NCI-H446 treated with DMSO at 0.1 percent for 48 hours (cell line): ENCODE data around the gene SYCP2L.
"Not testable (repeated sequence)": the region's sequence is repeated elsewhere in the genome, so short reads cannot be mapped to it uniquely, and the experiment has no call there.

Experiments used
- DNase-seq: peaks from one replicate; lab custom pipeline; 2025; lab: John Stamatoyannopoulos, UW

Gene SYCP2L

DNA sequence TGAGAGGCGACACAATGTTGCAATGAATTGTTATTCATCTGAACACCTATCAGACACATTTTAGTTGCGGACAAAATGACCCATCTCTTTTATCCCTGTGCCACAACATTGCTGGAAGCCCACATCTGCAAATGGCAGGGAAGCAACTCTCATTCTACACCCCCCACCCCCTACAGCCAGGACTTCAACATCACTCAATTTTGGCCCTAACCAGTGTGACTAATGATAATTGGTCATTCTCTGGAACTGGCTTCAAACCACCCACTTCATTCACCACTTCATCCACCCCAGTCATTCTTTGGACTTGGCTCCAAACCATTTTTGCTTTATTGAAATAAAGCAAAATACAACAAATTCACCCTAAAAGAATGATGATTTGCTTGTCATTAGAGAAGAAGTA is 6.5 kb upstream of the SYCP2L start:
- DNase-seq: no peak

DNA sequence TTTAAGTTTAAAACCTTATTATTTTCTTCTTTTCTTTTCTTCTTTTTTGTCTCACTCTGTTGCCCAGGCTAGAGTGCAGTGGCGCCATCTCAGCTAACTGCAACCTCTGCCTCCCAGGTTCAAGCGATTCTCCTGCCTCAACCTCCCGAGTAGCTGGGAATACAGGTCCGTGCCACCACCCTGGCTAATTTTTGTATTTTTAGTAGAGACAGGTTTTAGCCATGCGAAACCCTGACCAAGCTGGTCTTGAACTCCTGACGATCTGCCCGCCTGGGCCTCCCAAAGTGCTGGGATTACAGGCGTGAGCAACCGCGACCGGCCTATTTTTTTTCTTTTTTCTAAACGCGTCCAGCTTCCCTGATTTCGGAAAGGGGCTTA is 4.6 kb upstream of the SYCP2L start:
- not testable (repeated sequence) for DNase-seq

- no peak for DNase-seq
Observed at GRCh38 chr6:10882657-10883171, 4.1 kb upstream of the SYCP2L start.

DNA sequence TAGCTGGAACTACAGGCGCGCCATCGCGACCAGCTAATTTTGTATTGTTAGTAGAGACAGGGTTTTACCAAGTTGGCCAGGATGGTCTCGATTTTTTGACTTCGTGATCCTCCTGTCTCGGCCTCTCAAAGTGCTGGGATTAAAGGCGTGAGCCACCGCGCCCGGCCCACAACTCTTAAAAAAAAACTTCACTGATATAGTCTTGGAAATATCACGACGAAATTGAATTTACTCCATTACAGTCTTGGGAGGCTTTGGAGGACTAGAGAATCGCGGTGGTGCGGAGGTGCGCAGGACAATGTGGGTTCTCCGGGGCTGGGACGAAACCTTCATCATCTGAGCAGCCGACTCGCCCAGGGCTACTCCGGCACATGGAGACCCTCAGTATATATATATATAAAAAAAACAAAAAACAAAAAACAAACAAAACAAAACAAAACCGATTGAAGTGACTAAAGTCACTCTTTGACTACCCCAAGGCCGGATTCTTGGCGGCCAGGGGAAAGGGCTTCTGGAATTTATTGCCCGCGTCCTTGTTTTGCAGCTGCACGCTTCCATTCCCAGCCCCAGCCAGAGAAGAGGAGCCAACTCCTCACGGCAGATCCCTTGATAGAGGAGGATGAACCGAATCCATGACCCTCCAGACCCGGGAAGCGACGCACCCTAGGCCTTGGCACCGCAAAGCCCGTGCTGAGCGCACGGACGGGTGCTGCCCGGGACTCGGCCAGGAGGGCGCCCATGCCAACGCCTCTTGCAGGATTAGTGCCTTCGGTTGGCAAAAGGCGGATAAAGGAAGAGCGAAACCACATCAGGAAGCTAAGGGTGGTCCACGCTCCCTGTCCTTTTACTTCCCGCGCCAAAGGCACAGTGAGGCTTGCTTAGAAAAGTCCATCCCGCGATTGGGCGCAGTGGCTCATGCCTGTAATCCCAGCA is 3.3 kb upstream of the SYCP2L start:
- DNase-seq: no peak

DNA sequence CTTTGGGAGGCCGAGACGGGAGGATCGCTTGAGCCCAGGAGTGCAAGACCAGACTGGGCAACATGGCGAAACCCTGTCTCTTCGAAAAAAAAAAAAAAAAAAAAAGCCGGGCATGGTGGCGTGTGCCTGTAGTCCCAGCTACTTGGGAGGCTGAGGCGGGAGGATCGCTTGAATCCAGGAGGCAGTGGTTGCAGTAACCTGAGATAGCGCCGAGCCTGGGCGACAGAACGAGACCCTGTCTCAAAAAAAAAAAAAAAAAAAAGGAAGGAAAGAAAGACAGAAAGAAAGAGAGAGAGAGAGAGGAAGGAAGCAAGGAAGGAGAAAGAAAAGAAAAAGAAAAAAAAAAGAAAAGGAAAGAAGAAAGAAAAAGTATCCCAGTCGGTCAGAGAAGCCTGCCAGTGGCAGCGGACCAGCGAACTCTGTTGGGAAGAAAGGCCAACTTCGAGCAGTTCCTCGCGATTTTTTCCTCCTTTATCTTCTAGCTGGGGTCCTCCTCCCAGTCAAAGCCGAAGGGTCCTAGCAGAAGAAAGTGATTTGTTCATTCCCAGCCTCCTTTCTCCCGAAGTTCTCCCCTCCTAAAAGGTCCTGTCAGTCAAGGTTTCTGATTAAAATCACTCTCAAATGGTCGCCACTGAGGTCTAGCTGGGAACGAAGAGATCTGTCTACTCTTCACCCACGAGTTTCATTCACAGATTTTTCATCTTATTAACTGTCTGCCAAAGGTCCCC is 2.4 kb upstream of the SYCP2L start:
- no peak for DNase-seq

- DNase-seq: not testable (repeated sequence)
Observed at GRCh38 chr6:10886365-10886690, 524 bp upstream of the SYCP2L start.

DNA sequence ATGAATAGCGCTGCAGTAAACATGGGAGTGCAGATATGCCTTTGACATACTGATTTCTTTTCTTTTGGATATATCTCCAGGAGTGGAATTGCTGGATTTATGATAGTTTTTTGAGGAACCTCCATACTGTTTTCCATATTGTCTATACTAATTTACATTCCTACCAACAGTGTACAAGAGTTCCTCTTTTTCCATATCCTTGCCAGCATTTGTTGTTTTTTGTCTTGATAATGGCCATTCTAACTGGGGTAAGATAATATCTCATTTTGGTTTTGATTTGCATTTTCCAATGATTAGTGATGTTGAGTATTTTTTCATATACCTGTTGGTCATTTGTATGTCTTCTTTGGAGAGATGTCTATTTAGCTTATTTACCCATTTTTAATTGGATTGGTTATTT is 3.3 kb downstream of the SYCP2L start:
- no peak for DNase-seq

GRCh38 chr6:10891960-10892359 is 5.1 kb downstream of the SYCP2L start:
- no peak for DNase-seq

- DNase-seq: no peak
Observed at GRCh38 chr6:10894958-10895357, 8.1 kb downstream of the SYCP2L start.

DNA sequence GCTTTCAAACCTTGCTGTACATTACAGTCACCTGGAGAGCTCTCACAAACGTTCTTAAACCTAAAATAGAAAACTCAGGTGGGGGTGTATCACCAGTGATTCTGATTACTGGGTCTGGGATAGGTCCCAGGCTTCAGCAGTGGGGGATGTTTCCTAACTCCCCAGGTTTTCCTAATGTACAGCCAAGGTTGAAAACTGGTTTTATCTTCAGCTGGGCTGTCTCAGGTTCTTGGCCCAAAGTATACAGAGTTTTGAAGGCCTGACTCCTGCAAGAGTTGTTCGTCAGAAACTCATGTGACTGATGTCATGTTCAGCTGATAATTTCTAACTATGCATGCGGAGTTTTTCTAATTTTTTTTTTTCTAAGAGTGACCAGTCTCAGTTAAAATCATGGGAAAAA is 9.8 kb downstream of the SYCP2L start:
- DNase-seq: no peak

DNA sequence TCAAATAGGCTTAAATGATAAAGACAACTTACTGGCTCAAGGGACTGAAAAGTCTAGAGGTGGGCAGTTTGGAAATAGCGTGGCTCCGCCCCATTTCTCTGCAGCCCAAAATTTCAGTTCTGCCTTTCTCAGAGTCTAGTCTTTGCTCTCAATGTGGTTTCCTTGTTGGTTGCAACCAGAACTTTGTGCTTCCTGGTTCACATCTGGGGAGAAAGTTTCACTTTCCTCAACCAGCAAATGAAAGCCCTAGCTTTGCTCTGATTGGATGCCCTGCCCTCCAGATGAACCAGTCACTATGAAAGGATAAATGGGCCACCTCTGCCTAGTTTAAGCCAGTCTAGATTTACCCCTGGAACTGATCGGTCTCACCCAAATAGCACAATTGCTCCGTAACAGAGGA is 14.9 kb downstream of the SYCP2L start:
- no peak for DNase-seq

- no peak for DNase-seq
Observed at GRCh38 chr6:10904015-10904414, 17.2 kb downstream of the SYCP2L start.

DNA sequence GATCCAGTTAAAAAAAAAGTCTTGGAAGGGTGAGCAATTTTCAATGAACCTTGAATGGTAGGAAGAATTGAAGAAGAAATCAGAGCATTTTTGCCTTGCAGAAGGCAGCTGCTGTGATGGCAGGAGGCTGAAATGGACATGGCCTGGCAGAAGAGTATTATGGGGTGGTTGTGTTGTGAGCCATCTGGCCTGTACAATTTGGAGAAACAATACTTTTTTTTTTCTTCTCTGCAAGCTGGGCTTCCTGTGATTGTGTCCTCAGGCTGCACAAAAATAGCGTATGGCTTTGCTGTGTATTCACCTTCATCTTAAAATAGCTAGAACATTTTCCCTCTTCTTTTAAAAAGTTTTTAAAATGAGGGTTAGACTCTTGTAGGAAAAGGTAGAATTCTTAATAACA is 21.4 kb downstream of the SYCP2L start:
- DNase-seq: no peak

- DNase-seq: not testable (repeated sequence)
Observed at GRCh38 chr6:10919520-10919919, 32.7 kb downstream of the SYCP2L start.

- DNase-seq: no peak
Observed at GRCh38 chr6:10933126-10933525, 46.3 kb downstream of the SYCP2L start.

- no peak for DNase-seq
Observed at GRCh38 chr6:10939840-10940239, 53.0 kb downstream of the SYCP2L start.

DNA sequence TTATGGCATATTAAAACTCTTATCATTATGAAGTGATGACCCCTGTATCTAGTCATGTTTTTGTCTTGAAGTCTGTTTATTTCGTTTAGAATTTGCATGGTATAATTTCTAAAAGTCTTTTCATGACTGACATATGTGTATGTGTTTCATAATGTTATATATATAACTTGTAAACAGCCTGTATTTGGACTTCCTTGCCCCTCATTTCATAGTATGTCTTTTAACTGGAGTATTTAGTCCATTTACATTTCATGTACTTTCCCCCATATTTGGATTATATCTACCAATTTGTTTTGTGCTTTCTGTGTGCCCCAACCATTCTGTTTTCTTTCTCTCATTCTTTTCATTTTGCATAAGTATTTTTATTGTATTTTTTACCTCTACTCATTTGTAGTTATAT is 59.0 kb downstream of the SYCP2L start:
- no peak for DNase-seq

DNA sequence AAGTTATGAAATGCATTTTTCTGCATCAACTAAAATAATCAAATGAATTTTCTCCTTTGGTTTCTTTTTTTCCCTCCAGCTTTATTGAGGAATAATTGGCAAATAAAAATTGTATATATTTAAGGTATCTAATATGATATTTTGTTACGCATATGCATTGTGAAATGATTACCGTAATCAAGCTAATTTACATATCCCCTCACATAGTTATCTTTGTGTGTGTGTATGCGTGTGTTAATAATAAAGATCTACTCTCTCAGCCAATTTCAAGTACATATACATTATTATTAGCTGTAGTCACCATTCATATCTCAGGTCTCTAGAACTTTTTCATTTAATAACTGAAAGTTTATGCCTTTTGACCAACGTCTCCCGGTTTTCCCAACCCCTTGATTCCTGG is 61.1 kb downstream of the SYCP2L start:
- DNase-seq: no peak

- no peak for DNase-seq
Observed at GRCh38 chr6:10949579-10950490, 63.0 kb downstream of the SYCP2L start.

- no peak for DNase-seq
Observed at GRCh38 chr6:10951675-10952282, 64.9 kb downstream of the SYCP2L start.

- peak; percentile 54 for DNase-seq
Observed at GRCh38 chr6:10954590-10955010, 67.7 kb downstream of the SYCP2L start.

GRCh38 chr6:10956776-10957175 is 69.9 kb downstream of the SYCP2L start:
- no peak for DNase-seq
